HepG2 (cell line): ENCODE results near the gene SPRY1. TPM values are rescaled to one million over a fixed set of nuclear protein-coding genes. Genes with fewer than 3 reads are reported as not detected.

Experiments
- ATAC-seq: fragments of 200-7000 bp; cut with Tn5 transposase; 3 replicates; pipeline ENCODE4 v1.9.1; 2020; ENCODE audit warnings: mild to moderate bottlenecking, moderate library complexity
- BruUV-seq: library from RNA; stranded (reverse); fragments of 400-500 nt; replicated peaks from 2 replicates; lab custom pipeline; 2021; lab: Mats Ljungman, UMichigan
- CTCF ChIA-PET: fragments of 300-600 bp; formaldehyde crosslinking; extraction: SDS; loops from one replicate; lab custom pipeline; 2021; ENCODE audit warnings: low total read pairs, inconsistent platforms, low intra/inter-chr PET ratio; lab: Yijun Ruan, JAX
- POLR2A ChIA-PET: fragments of 350-600 bp; sonication (Branson Sonifier 250); formaldehyde crosslinking; loops from one replicate; lab custom pipeline; 2020; ENCODE audit warnings: antibody characterized with exemption, inconsistent platforms; lab: Yijun Ruan, JAX
- DNase-seq: peaks from one replicate; pipeline ENCODE4 v3.0.0-alpha.2; 2015; ENCODE audit warnings: low spot score
- FAIRE-seq: peaks from 3 replicates; lab custom pipeline; 2011; peaks lifted over from hg19 to GRCh38; lab: Jason Lieb, UNC
- H2AFZ ChIP-seq: one replicate; pipeline ENCODE4 v1.6.1; 2011; ENCODE audit warnings: low read length, inconsistent platforms
- H3K27ac ChIP-seq: fragments of 300-600 bp; 3 replicates; pipeline ENCODE4 v1.8.0; 2011; ENCODE audit warnings: mixed run types, mild to moderate bottlenecking, mixed read lengths, low read length, inconsistent platforms; ENCODE audit not compliant: insufficient read depth; ENCODE audit errors: extremely low read length
- H3K27me3 ChIP-seq, 2 experiments: fragments of 200-600 bp in 1 of 2; 2 replicates in 1 of 2; 3 replicates in 1 of 2; pipeline versions ENCODE4 v1.6.0 to v1.8.0; 2011; ENCODE audit warnings: low read length in 2 of 2, mild to moderate bottlenecking in 2 of 2, moderate library complexity in 2 of 2, inconsistent platforms in 1 of 2; ENCODE audit not compliant: insufficient read depth in 2 of 2, control insufficient read depth in 1 of 2
- H3K36me3 ChIP-seq, 2 experiments: fragments of 200-600 bp in 1 of 2; replicated peaks in 1 of 2; 2 replicates in 1 of 2; 3 replicates in 1 of 2; pipeline versions ENCODE4 v1.5.1 to v1.8.0; 2011; ENCODE audit warnings: low read length in 2 of 2, inconsistent platforms in 1 of 2; ENCODE audit not compliant: insufficient read depth in 2 of 2, control insufficient read depth in 1 of 2
- H3K4me1 ChIP-seq: 2 replicates; pipeline ENCODE4 v1.5.1; 2012; ENCODE audit warnings: low read length, inconsistent platforms; ENCODE audit not compliant: insufficient read depth
- H3K4me2 ChIP-seq: 2 replicates; pipeline ENCODE4 v1.6.0; 2011; ENCODE audit warnings: low read depth, low read length, inconsistent platforms
- H3K4me3 ChIP-seq, 3 experiments: fragments of 200-600 bp in 1 of 3; sonication (generic), shearing (Covaris generic) in 1 of 3; replicated peaks in 1 of 3; 2 replicates each; pipeline ENCODE4 v1.5.1; 2011 to 2016; ENCODE audit warnings: low read length in 3 of 3, inconsistent platforms in 2 of 3, low read depth in 2 of 3, mild to moderate bottlenecking in 2 of 3, control low read depth in 1 of 3, mixed read lengths in 1 of 3; ENCODE audit not compliant: insufficient read depth in 1 of 3
- H3K79me2 ChIP-seq: one replicate; pipeline ENCODE4 v1.6.1; 2011; ENCODE audit warnings: low read length, inconsistent platforms; ENCODE audit not compliant: insufficient read depth
- H3K9ac ChIP-seq: 2 replicates; pipeline ENCODE4 v1.6.0; 2011; ENCODE audit warnings: mild to moderate bottlenecking, low read depth, low read length, inconsistent platforms; ENCODE audit not compliant: insufficient read depth
- H3K9me3 ChIP-seq: 2 replicates; pipeline ENCODE4 v1.5.1; 2012; ENCODE audit warnings: mild to moderate bottlenecking, low read length
- H4K20me1 ChIP-seq: 2 replicates; pipeline ENCODE4 v1.6.0; 2011; ENCODE audit warnings: inconsistent platforms, mild to moderate bottlenecking, low read length, moderate library complexity; ENCODE audit not compliant: insufficient read depth
- BCL6 ChIP-seq: IDR thresholded peaks from 2 replicates; pipeline ENCODE4 v1.6.1; 2016; ENCODE audit warnings: missing genetic modification reagents, missing compliant biosample characterization
- FOXA3 ChIP-seq: IDR thresholded peaks from 2 replicates; pipeline ENCODE4 v1.6.1; 2016; ENCODE audit warnings: missing genetic modification reagents, missing compliant biosample characterization
- FOXP1 ChIP-seq, 2 experiments: fragments of 450-650 bp in 1 of 2; IDR thresholded peaks; 2 replicates each; pipeline ENCODE4 v1.6.1; 2017 to 2018; ENCODE audit warnings: antibody characterized with exemption in 1 of 2
- GATAD2A ChIP-seq: IDR thresholded peaks from 2 replicates; pipeline ENCODE4 v1.6.1; 2016
- GTF3A ChIP-seq: sonication (generic); formaldehyde crosslinking; conservative IDR thresholded peaks from 2 replicates; pipeline ENCODE4 v1.4.0; 2020; ENCODE audit warnings: mild to moderate bottlenecking, missing genetic modification reagents
- KDM4B ChIP-seq: sonication (generic); formaldehyde crosslinking; IDR thresholded peaks from 2 replicates; pipeline ENCODE4 v1.4.0; 2020; ENCODE audit warnings: missing genetic modification reagents
- MIXL1 ChIP-seq: IDR thresholded peaks from 2 replicates; pipeline ENCODE4 v1.6.1; 2016
- NFIC ChIP-seq: IDR thresholded peaks from 2 replicates; pipeline ENCODE4 v1.6.1; 2012; ENCODE audit warnings: mild to moderate bottlenecking, low read length, inconsistent platforms
- RARA ChIP-seq: IDR thresholded peaks from 2 replicates; pipeline ENCODE4 v1.6.1; 2016; ENCODE audit warnings: missing genetic modification reagents, missing compliant biosample characterization
- SATB2 ChIP-seq: sonication (generic); formaldehyde crosslinking; IDR thresholded peaks from 2 replicates; pipeline ENCODE4 v1.5.0; 2020; ENCODE audit warnings: missing genetic modification reagents
- SIX1 ChIP-seq: sonication (generic); formaldehyde crosslinking; IDR thresholded peaks from 2 replicates; pipeline ENCODE4 v1.4.0; 2020; ENCODE audit warnings: missing genetic modification reagents, borderline replicate concordance
- SOX13 ChIP-seq, 3 experiments: fragments of 450-650 bp in 1 of 3; sonication (generic) in 1 of 3; formaldehyde crosslinking in 1 of 3; IDR thresholded peaks in 2 of 3; conservative IDR thresholded peaks in 1 of 3; 2 replicates each; pipeline versions ENCODE4 v1.5.0 to v1.6.1; 2016 to 2020; ENCODE audit warnings: antibody characterized with exemption in 1 of 3, mild to moderate bottlenecking in 1 of 3, missing compliant biosample characterization in 1 of 3, missing genetic modification reagents in 1 of 3, moderate library complexity in 1 of 3
- SOX5 ChIP-seq: IDR thresholded peaks from 2 replicates; pipeline ENCODE4 v1.6.1; 2016; ENCODE audit warnings: borderline replicate concordance
- TCF7 ChIP-seq: sonication (generic); IDR thresholded peaks from 2 replicates; pipeline ENCODE4 v1.6.1; 2016; ENCODE audit warnings: antibody characterized with exemption, low read depth
- TSC22D2 ChIP-seq: sonication (generic); formaldehyde crosslinking; IDR thresholded peaks from 2 replicates; pipeline ENCODE4 v1.5.1; 2020; ENCODE audit warnings: missing genetic modification reagents, mild to moderate bottlenecking, borderline replicate concordance
- ZBTB20 ChIP-seq: sonication (generic); formaldehyde crosslinking; IDR thresholded peaks from 2 replicates; pipeline ENCODE4 v1.8.1; 2023; ENCODE audit warnings: missing genetic modification reagents, low read depth, mild to moderate bottlenecking, borderline replicate concordance
- ZNF136 ChIP-seq: sonication (generic); formaldehyde crosslinking; IDR thresholded peaks from 2 replicates; pipeline ENCODE4 v1.8.1; 2022; ENCODE audit warnings: low read depth, mild to moderate bottlenecking, moderate library complexity, missing genetic modification reagents
- ZNF530 ChIP-seq: sonication (generic); formaldehyde crosslinking; IDR thresholded peaks from 2 replicates; pipeline ENCODE4 v1.5.0; 2020; ENCODE audit warnings: low read depth, mild to moderate bottlenecking, missing genetic modification reagents
- ZNF652 ChIP-seq: IDR thresholded peaks from 2 replicates; pipeline ENCODE4 v1.6.1; 2016; ENCODE audit warnings: low read depth, borderline replicate concordance
- WGBS: methylation state at CpG from one replicate; pipeline ENCODE4 v1.1.6; 2017; ENCODE audit warnings: low lambda C conversion rate; 5-methylcytosine and 5-hydroxymethylcytosine counted together
- in situ Hi-C: cut with HindIII; loops from 2 replicates; pipeline ENCODE4 v1.10.0; 2017; ENCODE audit warnings: low pct_unique_long_range_greater_than_20kb; ENCODE audit not compliant: extremely low pct_ligation_motif_present
- intact Hi-C: fragments of 100-400 bp; cut with micrococcal nuclease; formaldehyde crosslinking; loops from one replicate; pipeline ENCODE4 v1.10.0; 2022; ENCODE audit not compliant: unreplicated experiment
- polyA plus RNA-seq, 8 experiments: library from polyadenylated mRNA; depleted of rRNA in 3 of 8; stranded (reverse) in 7 of 8; unstranded in 1 of 8; fragments of >200 nt; fragmentation: Illumina TruSeq in 4 of 8; extraction: Trizol in 4 of 8; gene quantifications; 2 replicates each; pipeline versions ENCODE4 v1.2.1 to v1.2.3, GENCODE V29; 2011 to 2016; ENCODE audit warnings: low read depth in 4 of 8, missing spikeins in 1 of 8, mixed read lengths in 1 of 8; ENCODE audit not compliant: insufficient read depth in 1 of 8
- total RNA-seq, 5 experiments: library from RNA; depleted of rRNA; stranded (reverse); fragments of >200 nt; fragmentation: Illumina TruSeq; extraction: Trizol; gene quantifications; 2 replicates each; pipeline ENCODE4 v1.2.3, GENCODE V29; 2016; ENCODE audit warnings: low read depth in 1 of 5
- TF ChIP-seq, protein P1 (sequence below): sonication (generic); formaldehyde crosslinking; IDR thresholded peaks from 2 replicates; pipeline ENCODE4 v1.4.0; 2020; ENCODE audit warnings: mild to moderate bottlenecking, missing genetic modification reagents, borderline replicate concordance
- TF ChIP-seq, protein P2 (sequence below): IDR thresholded peaks from 2 replicates; pipeline ENCODE4 v1.4.0; 2020; ENCODE audit warnings: mild to moderate bottlenecking, missing genetic modification reagents

The SPRY1 gene
- total and polyA plus RNA-seq, 2 of the 13 experiments (the other 11 are each of a cell fraction or from before 2014, with no cell fraction given), result 24.7 to 33.4 TPM

DNA sequence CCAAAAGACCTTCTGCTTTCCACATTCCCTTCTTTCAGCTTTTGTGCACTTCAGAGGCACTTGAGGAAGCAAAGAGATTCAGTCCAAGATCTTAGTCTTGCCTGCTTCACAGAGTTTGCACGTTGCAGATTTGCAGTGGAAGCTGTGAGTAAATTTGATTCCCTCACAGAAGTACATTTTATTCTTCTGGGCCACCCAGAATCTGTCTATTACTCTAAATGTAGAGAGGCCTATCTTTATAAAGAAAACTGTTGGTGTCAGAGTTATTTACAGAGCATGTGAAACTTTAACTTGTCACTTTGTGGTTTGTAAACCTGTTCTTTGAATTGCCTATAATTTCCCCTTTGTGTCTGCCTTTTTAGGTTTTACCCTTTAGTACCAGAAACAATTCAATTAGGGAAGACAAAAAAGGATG lies 15.5 kb downstream of the SPRY1 start:
- in situ Hi-C loops (no loop called here), intact Hi-C loops (no loop called here)
- DNase-seq (no peak), FAIRE-seq (no peak), ATAC-seq (no peak)
- Histone ChIP-seq H3K27ac (peak overlapping the region; percentile 77), H4K20me1 (no peaks in the 10 kb centered on the region), H2AFZ (no peak overlapping the region), H3K36me3 (no peaks in the 10 kb centered on the region), H3K9ac (no peak overlapping the region), H3K4me1 (peaks cover 98% of the 10 kb centered on the region), H3K4me2 (peak overlapping the region; percentile 49), H3K27me3 (no peaks in the 10 kb centered on the region), H3K4me3 (no peak overlapping the region), H3K9me3 (no peaks in the 10 kb centered on the region), H3K79me2 (peaks cover 7% of the 10 kb centered on the region)
- ChIA-PET POLR2A (interaction anchor here (1.7 to 3.5 kb wide), 3 partner anchors 13 to 67 kb away, joined by 5 to 15 read pairs (median 13); partner anchors contain the start of gene SPRY1), CTCF (no interaction called here)
- BruUV-seq, result no TSS peak
- WGBS, result 0% methylated on average over 1 of the region's 1 CpG
- TF ChIP-seq TCF7, result 0 out of 2 replicates have a peak, but pooled peaks have one; percentile 36
- peak; percentile 82; the same call in 1 of the 2 replicates for TF ChIP-seq ZNF652
- TF ChIP-seq, protein P1, sequence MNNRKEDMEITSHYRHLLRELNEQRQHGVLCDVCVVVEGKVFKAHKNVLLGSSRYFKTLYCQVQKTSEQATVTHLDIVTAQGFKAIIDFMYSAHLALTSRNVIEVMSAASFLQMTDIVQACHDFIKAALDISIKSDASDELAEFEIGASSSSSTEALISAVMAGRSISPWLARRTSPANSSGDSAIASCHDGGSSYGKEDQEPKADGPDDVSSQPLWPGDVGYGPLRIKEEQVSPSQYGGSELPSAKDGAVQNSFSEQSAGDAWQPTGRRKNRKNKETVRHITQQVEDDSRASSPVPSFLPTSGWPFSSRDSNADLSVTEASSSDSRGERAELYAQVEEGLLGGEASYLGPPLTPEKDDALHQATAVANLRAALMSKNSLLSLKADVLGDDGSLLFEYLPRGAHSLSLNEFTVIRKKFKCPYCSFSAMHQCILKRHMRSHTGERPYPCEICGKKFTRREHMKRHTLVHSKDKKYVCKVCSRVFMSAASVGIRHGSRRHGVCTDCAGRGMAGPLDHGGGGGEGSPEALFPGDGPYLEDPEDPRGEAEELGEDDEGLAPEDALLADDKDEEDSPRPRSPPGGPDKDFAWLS (CRISPR knock-in tag), result no peak
- no peak for TF ChIP-seq ZNF530 (CRISPR knock-in tag)
- TF ChIP-seq SOX13 (IDR thresholded peaks at IDR 0.05), result no peak
- peak in 1 of 2 experiments; percentile 75; a peak in 2 of 4 replicates for TF ChIP-seq SOX13 (CRISPR knock-in tag; conservative IDR thresholded peaks at IDR 0.05 in 1 of 2, IDR thresholded peaks at IDR 0.05 in 1 of 2)
- no peak for TF ChIP-seq TSC22D2 (CRISPR knock-in tag)
- TF ChIP-seq BCL6, result 0 out of 2 replicates have a peak, but pooled peaks have one; percentile 38
- TF ChIP-seq KDM4B (CRISPR knock-in tag), result no peak
- peak; percentile 81; the same call in 1 of the 2 replicates for TF ChIP-seq SOX5
- peak; percentile 54; the same call in 1 of the 2 replicates for TF ChIP-seq NFIC
- TF ChIP-seq MIXL1 (CRISPR knock-in tag), result 0 out of 2 replicates have a peak, but pooled peaks have one; percentile 36
- TF ChIP-seq ZNF136 (CRISPR knock-in tag), result no peak
- TF ChIP-seq, protein P2, sequence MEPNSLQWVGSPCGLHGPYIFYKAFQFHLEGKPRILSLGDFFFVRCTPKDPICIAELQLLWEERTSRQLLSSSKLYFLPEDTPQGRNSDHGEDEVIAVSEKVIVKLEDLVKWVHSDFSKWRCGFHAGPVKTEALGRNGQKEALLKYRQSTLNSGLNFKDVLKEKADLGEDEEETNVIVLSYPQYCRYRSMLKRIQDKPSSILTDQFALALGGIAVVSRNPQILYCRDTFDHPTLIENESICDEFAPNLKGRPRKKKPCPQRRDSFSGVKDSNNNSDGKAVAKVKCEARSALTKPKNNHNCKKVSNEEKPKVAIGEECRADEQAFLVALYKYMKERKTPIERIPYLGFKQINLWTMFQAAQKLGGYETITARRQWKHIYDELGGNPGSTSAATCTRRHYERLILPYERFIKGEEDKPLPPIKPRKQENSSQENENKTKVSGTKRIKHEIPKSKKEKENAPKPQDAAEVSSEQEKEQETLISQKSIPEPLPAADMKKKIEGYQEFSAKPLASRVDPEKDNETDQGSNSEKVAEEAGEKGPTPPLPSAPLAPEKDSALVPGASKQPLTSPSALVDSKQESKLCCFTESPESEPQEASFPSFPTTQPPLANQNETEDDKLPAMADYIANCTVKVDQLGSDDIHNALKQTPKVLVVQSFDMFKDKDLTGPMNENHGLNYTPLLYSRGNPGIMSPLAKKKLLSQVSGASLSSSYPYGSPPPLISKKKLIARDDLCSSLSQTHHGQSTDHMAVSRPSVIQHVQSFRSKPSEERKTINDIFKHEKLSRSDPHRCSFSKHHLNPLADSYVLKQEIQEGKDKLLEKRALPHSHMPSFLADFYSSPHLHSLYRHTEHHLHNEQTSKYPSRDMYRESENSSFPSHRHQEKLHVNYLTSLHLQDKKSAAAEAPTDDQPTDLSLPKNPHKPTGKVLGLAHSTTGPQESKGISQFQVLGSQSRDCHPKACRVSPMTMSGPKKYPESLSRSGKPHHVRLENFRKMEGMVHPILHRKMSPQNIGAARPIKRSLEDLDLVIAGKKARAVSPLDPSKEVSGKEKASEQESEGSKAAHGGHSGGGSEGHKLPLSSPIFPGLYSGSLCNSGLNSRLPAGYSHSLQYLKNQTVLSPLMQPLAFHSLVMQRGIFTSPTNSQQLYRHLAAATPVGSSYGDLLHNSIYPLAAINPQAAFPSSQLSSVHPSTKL (CRISPR knock-in tag), result peak; percentile 34; the same call in 1 of the 2 replicates
- TF ChIP-seq GTF3A (CRISPR knock-in tag), result no peak
- peak; percentile 44 for TF ChIP-seq GATAD2A
- no peak for TF ChIP-seq ZBTB20
- TF ChIP-seq FOXP1 (IDR thresholded peaks at IDR 0.05), result no peak
- peak; percentile 61 for TF ChIP-seq FOXP1 (CRISPR knock-in tag; IDR thresholded peaks at IDR 0.05)
- TF ChIP-seq FOXA3, result peak; percentile 52
- TF ChIP-seq RARA (CRISPR knock-in tag), result peak; percentile 55
- TF ChIP-seq SATB2 (CRISPR knock-in tag), result no peak
- peak; percentile 35; the same call in 1 of the 2 replicates for TF ChIP-seq SIX1 (CRISPR knock-in tag)
